GM23338 (cell line): ENCODE measurements around the gene ALDH1A1.

Experiments
- CREB1 ChIP-seq: fragments of 250-450 bp; sonication (Bioruptor Pico); IDR thresholded peaks from 2 replicates; pipeline ENCODE4 v1.5.0; 2020; ENCODE audit warnings: low read depth, mild to moderate bottlenecking, moderate library complexity
- CTCF ChIP-seq, 2 experiments: fragments of 200-600 bp in 1 of 2; sonication (generic) in 1 of 2; conservative IDR thresholded peaks; 2 replicates each; pipeline versions ENCODE4 v1.5.1 to v1.6.1; 2016 to 2017; ENCODE audit warnings: antibody characterized with exemption in 2 of 2, low read depth in 2 of 2, mild to moderate bottlenecking in 2 of 2, moderate library complexity in 1 of 2
- ETS1 ChIP-seq: IDR thresholded peaks from 2 replicates; pipeline ENCODE4 v1.6.1; 2016; ENCODE audit warnings: antibody characterized with exemption
- EZH2 ChIP-seq: fragments of 200-600 bp; sonication (generic); IDR thresholded peaks from one replicate; pipeline ENCODE4 v1.8.0; 2017; ENCODE audit warnings: antibody characterized with exemption, mild to moderate bottlenecking, low read depth; ENCODE audit not compliant: unreplicated experiment
- EZH2phosphoT487 ChIP-seq: fragments of 200-600 bp; sonication (generic); IDR thresholded peaks from one replicate; pipeline ENCODE4 v1.8.1; 2018; ENCODE audit warnings: antibody characterized with exemption; ENCODE audit not compliant: unreplicated experiment
- JUNB ChIP-seq: IDR thresholded peaks from one replicate; pipeline ENCODE4 v1.6.1; 2016; ENCODE audit warnings: antibody characterized with exemption; ENCODE audit not compliant: unreplicated experiment
- NANOG ChIP-seq: IDR thresholded peaks from 2 replicates; pipeline ENCODE4 v1.6.1; 2016; ENCODE audit warnings: antibody characterized with exemption, borderline replicate concordance
- POLR2AphosphoS5 ChIP-seq: IDR thresholded peaks from 2 replicates; pipeline ENCODE4 v1.6.1; 2016; ENCODE audit warnings: antibody characterized with exemption, low read depth
- STAT1 ChIP-seq: IDR thresholded peaks from one replicate; pipeline ENCODE4 v1.6.1; 2016; ENCODE audit warnings: antibody characterized with exemption; ENCODE audit not compliant: unreplicated experiment
- ZNF114 ChIP-seq: fragments of 250-450 bp; sonication (Bioruptor Pico); IDR thresholded peaks from 2 replicates; pipeline ENCODE4 v1.5.0; 2020; ENCODE audit warnings: mild to moderate bottlenecking, moderate library complexity
- ZNF331 ChIP-seq: fragments of 250-450 bp; sonication (Bioruptor Pico); IDR thresholded peaks from 2 replicates; pipeline ENCODE4 v1.5.0; 2020; ENCODE audit warnings: low read depth, mild to moderate bottlenecking, moderate library complexity
- TF ChIP-seq, protein P1 (sequence below): IDR thresholded peaks from one replicate; pipeline ENCODE4 v1.6.1; 2018; ENCODE audit warnings: antibody characterized with exemption; ENCODE audit not compliant: unreplicated experiment

DNA sequence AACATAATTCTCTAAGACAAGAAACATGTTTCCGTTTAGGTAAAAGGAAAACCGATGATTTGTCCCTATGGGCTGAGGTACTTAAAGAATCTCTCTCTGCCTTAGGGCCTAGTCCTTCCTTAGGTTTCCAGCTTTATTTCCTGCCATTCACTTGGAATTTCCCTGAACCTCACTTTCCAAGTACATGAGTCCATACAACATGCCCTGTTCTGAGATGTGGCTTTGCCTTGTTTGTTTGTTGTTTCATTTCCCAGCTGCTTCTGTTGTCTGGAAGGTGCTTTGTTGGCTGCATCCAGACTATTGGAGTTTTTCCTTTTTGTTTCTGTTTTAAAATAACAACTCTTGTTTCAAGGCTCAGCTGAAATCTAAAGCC, 95.2 kb downstream of the ALDH1A1 start:
- TF ChIP-seq EZH2 = no peak
- no peak for TF ChIP-seq CTCF (conservative IDR thresholded peaks at IDR 0.05; ENCODE audit: low read depth in 2 of 2)
- TF ChIP-seq POLR2AphosphoS5 = no peak
- TF ChIP-seq EZH2phosphoT487 = no peak
- no peak for TF ChIP-seq JUNB
- TF ChIP-seq, protein P1, sequence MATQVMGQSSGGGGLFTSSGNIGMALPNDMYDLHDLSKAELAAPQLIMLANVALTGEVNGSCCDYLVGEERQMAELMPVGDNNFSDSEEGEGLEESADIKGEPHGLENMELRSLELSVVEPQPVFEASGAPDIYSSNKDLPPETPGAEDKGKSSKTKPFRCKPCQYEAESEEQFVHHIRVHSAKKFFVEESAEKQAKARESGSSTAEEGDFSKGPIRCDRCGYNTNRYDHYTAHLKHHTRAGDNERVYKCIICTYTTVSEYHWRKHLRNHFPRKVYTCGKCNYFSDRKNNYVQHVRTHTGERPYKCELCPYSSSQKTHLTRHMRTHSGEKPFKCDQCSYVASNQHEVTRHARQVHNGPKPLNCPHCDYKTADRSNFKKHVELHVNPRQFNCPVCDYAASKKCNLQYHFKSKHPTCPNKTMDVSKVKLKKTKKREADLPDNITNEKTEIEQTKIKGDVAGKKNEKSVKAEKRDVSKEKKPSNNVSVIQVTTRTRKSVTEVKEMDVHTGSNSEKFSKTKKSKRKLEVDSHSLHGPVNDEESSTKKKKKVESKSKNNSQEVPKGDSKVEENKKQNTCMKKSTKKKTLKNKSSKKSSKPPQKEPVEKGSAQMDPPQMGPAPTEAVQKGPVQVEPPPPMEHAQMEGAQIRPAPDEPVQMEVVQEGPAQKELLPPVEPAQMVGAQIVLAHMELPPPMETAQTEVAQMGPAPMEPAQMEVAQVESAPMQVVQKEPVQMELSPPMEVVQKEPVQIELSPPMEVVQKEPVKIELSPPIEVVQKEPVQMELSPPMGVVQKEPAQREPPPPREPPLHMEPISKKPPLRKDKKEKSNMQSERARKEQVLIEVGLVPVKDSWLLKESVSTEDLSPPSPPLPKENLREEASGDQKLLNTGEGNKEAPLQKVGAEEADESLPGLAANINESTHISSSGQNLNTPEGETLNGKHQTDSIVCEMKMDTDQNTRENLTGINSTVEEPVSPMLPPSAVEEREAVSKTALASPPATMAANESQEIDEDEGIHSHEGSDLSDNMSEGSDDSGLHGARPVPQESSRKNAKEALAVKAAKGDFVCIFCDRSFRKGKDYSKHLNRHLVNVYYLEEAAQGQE = no peak
- TF ChIP-seq CREB1 (CRISPR knock-in tag) = no peak
- TF ChIP-seq ZNF114 = no peak
- TF ChIP-seq NANOG = no peak
- no peak for TF ChIP-seq ZNF331 (CRISPR knock-in tag)
- no peak for TF ChIP-seq ETS1
- no peak for TF ChIP-seq STAT1
